ENCODE measurements around the gene GABBR2. TPM values are rescaled to one million over a fixed set of nuclear protein-coding genes. Genes with fewer than 3 reads are reported as not detected.

The GABBR2 gene
- total RNA-seq, 4 donors from 2014 or later: under 0.01 to 0.62 TPM; not detected in 2

DNA sequence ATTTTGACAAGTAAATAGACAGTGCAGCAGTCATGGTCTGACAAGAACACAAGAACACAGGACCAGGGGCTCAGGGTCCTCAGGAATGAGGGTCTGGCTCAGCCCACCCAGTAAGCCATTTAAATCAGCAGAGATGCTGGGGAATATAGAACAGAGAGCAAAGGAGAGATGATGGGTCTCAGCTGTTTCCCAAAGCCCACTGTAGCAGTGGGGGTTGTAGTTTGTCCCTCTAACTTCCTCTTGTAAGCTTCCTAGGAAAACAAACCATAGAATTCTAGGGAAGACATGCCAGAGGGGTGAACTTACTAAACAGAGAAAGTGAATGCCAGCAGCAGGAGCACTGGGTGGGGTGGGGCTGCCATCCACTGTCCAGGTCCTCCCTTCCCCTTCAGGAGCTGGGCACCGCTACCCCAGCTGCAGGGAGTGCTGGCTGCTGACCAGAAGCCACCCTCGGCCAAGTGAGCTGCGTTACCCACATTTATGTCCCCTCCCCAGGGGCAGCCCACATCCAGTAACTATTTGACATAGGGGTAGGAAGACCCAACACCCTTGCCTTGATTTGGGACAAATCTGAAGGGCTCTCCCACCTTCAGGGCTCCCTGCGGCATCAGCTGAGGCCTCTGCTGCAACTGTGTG is 41.6 kb downstream of the GABBR2 start:
- Histone ChIP-seq H3K4me1 (no peaks in the 10 kb centered on the region), H3K27ac (no peak overlapping the region), H3K36me3 (no peaks in the 10 kb centered on the region), H3K9me3 (no peaks in the 10 kb centered on the region), H3K4me3 (no peak overlapping the region), H3K27me3 (no peaks in the 10 kb centered on the region)
- intact Hi-C loops (cut with DNase I; ENCODE audit: low total_unique reads): no loop called here
- DNase-seq: no peak
- TF ChIP-seq, protein P1, sequence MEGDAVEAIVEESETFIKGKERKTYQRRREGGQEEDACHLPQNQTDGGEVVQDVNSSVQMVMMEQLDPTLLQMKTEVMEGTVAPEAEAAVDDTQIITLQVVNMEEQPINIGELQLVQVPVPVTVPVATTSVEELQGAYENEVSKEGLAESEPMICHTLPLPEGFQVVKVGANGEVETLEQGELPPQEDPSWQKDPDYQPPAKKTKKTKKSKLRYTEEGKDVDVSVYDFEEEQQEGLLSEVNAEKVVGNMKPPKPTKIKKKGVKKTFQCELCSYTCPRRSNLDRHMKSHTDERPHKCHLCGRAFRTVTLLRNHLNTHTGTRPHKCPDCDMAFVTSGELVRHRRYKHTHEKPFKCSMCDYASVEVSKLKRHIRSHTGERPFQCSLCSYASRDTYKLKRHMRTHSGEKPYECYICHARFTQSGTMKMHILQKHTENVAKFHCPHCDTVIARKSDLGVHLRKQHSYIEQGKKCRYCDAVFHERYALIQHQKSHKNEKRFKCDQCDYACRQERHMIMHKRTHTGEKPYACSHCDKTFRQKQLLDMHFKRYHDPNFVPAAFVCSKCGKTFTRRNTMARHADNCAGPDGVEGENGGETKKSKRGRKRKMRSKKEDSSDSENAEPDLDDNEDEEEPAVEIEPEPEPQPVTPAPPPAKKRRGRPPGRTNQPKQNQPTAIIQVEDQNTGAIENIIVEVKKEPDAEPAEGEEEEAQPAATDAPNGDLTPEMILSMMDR (IDR thresholded peaks at IDR 0.05): no peak
- no peak for TF ChIP-seq POLR2A (IDR thresholded peaks at IDR 0.05)

DNA sequence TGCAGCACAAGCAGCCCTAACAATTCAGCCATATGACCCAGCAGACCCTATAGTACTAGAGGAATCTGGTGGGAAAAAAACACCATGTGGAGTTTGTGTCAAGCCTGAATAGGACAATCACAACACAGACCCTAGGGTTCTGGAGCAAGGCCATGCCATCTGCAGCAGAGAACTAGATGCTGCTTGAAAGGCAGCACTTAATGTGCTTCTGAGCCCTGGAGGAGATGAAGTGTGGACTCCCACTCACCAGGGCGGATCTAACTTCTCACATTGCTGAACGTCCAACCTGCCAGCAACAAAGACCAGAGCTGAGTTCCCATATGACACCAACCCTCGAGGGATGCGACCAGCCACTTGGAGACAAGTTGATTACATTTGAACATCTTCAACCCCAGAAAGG is 43.2 kb downstream of the GABBR2 start:
- H3K4me1 ChIP-seq: no peaks in the 10 kb centered on the region
- no peak for TF ChIP-seq POLR2A (IDR thresholded peaks at IDR 0.05)
- TF ChIP-seq, protein P1 (IDR thresholded peaks at IDR 0.05): no peak
- no peak overlapping the region for H3K4me3 ChIP-seq
- H3K27ac ChIP-seq: no peak overlapping the region
- no peaks in the 10 kb centered on the region for H3K36me3 ChIP-seq
- DNase-seq: no peak
- H3K27me3 ChIP-seq: no peaks in the 10 kb centered on the region
- H3K9me3 ChIP-seq: no peaks in the 10 kb centered on the region
- intact Hi-C loops (cut with DNase I; ENCODE audit: low total_unique reads): no loop called here

DNA sequence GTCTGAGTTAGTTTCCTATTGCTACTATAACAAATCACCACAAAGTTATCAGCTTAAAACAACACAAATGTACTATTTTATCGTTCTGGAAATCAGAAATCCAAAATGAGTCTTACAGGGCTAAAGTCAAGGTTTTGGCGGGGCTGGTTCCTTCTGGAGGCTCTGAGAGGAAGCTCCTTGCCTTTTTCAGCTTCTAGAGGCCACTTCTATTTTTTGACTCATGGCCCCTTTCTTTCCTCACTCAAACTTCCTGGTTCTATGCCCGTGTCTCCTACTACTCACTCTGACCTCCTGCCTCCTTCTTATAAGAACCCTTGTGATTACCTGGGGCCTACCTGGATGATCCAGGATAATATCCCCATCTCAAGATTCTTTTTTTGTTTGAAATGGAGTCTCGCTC is 48.2 kb downstream of the GABBR2 start:
- Histone ChIP-seq H3K27me3 (no peaks in the 10 kb centered on the region), H3K36me3 (no peaks in the 10 kb centered on the region), H3K4me3 (no peak overlapping the region), H3K4me1 (no peaks in the 10 kb centered on the region), H3K27ac (no peak overlapping the region), H3K9me3 (no peaks in the 10 kb centered on the region)
- TF ChIP-seq, protein P1 (IDR thresholded peaks at IDR 0.05): no peak
- no peak for TF ChIP-seq POLR2A (IDR thresholded peaks at IDR 0.05)
- no peak for DNase-seq
- intact Hi-C loops (cut with DNase I; ENCODE audit: low total_unique reads): no loop called here

DNA sequence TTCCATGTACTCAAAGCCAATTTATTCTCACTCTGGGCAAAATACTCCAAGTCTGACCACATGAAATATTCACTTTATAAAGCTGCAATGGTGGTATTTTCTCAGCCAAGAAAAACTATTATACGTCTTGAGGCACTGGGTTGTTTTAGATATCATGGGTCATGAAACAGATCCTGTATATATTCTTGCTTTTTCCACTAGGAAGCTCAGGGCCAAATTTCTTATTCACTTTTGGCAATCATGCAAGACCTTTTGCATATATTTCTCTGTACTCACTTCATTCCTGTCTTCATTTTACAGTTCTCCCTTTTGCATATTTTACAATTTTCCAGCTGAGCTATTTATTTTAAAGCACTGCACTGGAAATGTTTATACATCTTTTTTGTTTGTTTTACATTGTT is 49.8 kb downstream of the GABBR2 start:
- no peak overlapping the region for H3K4me3 ChIP-seq
- H3K9me3 ChIP-seq: no peaks in the 10 kb centered on the region
- intact Hi-C loops (cut with DNase I; ENCODE audit: low total_unique reads): no loop called here
- H3K36me3 ChIP-seq: no peaks in the 10 kb centered on the region
- H3K27ac ChIP-seq: no peak overlapping the region
- DNase-seq: no peak
- H3K4me1 ChIP-seq: no peaks in the 10 kb centered on the region
- TF ChIP-seq, protein P1 (IDR thresholded peaks at IDR 0.05): no peak
- no peak for TF ChIP-seq POLR2A (IDR thresholded peaks at IDR 0.05)
- H3K27me3 ChIP-seq: no peaks in the 10 kb centered on the region

DNA sequence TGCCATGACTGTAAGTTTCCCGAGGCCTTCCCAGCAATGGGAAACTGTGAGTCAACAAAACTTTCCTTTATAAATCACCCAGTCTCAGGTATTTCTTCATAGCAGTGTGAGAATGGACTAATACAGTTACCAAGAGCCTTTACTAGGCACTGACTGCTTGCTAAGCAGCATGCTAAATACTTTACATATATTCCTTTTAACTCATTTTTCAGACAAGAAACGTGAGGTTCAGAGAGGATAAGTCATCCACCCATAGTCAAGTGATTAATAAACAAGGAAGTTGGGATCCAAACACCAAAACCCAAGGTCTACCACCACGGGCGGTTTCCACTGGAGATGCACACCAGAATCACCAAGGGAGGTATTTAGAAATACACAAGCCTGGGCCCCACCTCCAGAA is 50.8 kb downstream of the GABBR2 start:
- H3K4me3 ChIP-seq: no peak overlapping the region
- H3K27me3 ChIP-seq: no peaks in the 10 kb centered on the region
- TF ChIP-seq, protein P1 (IDR thresholded peaks at IDR 0.05): no peak
- TF ChIP-seq POLR2A (IDR thresholded peaks at IDR 0.05): no peak
- intact Hi-C loops (cut with DNase I; ENCODE audit: low total_unique reads): no loop called here
- H3K36me3 ChIP-seq: no peaks in the 10 kb centered on the region
- no peak for DNase-seq
- no peaks in the 10 kb centered on the region for H3K4me1 ChIP-seq
- no peak overlapping the region for H3K27ac ChIP-seq
- no peaks in the 10 kb centered on the region for H3K9me3 ChIP-seq

All from uterus (tissue), 4 donors.